Measurements from ENCODE around the gene LMBR1L.

LMBR1L gene

DNA sequence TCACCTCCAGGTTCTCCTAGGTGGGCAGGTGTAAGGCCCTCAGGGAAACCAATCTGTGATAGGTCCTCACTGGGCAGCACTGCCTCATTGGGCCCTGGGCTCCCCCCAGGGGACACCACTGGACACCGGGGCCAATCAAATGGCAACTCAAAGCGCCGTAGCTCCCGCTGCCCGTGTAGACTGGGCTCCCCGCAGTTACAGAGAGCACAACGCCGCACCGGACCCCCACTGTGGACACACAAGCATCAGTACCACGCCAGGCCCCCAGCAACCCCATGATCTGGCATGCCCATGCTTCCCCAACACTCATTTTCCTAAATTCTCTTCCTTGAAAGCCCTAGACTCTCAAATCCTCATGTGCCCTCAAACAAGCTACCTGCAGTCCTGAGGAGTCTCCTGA is 56.1 kb downstream of the LMBR1L start:
- H3K27me3 Mint-ChIP-seq, result no peaks in the 10 kb centered on the region
- peaks cover 13% of the 10 kb centered on the region for H3K36me3 Mint-ChIP-seq
- no peaks in the 10 kb centered on the region for H3K9me3 Mint-ChIP-seq
- H3K27ac Mint-ChIP-seq, result no peak overlapping the region
- peaks cover 58% of the 10 kb centered on the region for H3K4me1 Mint-ChIP-seq
- H3K4me3 Mint-ChIP-seq, result no peak overlapping the region

GRCh38 chr12:49054096-49054495 is 56.6 kb downstream of the LMBR1L start:
- no peak overlapping the region for H3K27ac Mint-ChIP-seq
- peaks cover 58% of the 10 kb centered on the region for H3K4me1 Mint-ChIP-seq
- no peaks in the 10 kb centered on the region for H3K9me3 Mint-ChIP-seq
- H3K27me3 Mint-ChIP-seq, result no peaks in the 10 kb centered on the region
- H3K36me3 Mint-ChIP-seq, result peaks cover 11% of the 10 kb centered on the region
- H3K4me3 Mint-ChIP-seq, result no peak overlapping the region

DNA sequence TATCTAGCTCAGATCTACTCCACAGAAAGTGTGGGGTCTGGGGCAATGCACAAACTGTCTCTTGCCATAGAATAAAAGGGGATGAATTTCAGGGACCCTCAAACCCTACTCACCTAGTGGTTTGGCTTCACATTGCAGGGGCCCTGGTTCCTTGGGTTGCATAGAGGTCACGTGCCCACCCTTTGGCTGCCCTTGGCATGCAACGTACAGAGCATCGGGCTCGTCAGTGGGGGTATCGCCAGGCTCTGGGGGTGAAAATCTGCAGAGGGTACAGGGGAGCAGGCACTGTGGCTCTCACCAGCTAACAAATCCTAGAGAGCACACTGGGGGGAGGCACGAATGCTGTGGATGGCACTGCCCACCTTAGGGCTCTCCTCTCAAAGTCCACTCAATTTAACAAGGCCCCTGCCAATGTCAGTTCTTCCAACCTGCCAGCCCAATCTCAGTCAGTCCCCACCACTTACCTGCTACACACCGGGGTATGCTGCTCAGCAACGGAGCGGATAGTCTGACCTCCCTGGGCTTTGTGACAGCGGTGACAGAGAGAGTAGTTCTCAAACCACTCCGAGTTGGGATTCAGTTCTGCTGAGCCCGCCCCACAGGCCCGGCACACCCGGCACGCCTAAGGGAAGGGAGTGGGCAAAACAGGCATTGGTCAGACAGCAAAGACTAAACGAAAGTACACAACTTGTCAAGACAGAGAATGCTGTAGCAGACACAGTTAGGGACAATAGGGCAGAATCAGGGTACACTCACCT is 58.0 kb downstream of the LMBR1L start:
- H3K36me3 Mint-ChIP-seq, result peaks cover 17% of the 10 kb centered on the region
- peaks cover 43% of the 10 kb centered on the region for H3K4me1 Mint-ChIP-seq
- no peaks in the 10 kb centered on the region for H3K9me3 Mint-ChIP-seq
- no peak overlapping the region for H3K4me3 Mint-ChIP-seq
- no peaks in the 10 kb centered on the region for H3K27me3 Mint-ChIP-seq
- H3K27ac Mint-ChIP-seq, result no peak overlapping the region

DNA sequence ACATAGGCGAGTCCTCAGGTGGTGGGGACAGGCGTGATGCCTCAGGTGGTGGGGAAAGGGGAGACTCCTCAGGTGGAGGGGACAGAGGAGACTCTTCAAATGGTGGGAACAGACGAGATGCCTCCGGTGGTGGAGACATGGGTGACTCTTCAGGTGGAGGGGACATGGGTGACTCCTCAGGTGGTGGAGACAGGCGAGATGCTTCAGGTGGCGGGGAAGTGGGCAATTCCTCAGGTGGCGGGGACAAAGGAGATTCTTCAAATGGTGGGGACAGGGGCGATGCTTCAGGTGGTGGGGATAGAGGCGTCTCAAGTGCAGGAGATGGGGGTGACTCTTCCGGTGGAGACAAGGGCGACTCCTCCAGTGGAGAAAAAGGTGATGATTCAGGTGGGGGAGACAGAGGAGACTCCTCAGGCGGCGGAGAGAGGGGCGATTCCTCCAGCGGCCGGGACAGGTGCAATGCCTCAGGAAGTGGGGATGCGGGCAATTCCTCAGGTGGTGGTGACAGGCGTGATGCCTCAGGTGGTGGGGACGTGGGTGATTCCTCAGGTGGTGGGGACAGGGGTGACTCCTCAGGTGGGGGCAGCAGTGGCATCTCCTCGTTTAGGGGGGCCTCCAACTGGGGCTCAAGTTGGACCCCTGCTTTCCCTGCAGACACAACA is 58.7 kb downstream of the LMBR1L start:
- Mint-ChIP-seq H3K27ac (peak overlapping the region; percentile 82), H3K27me3 (no peaks in the 10 kb centered on the region), H3K4me3 (no peak overlapping the region), H3K36me3 (peaks cover 17% of the 10 kb centered on the region), H3K4me1 (peaks cover 36% of the 10 kb centered on the region), H3K9me3 (no peaks in the 10 kb centered on the region)

- H3K9me3 Mint-ChIP-seq, result no peaks in the 10 kb centered on the region
- H3K4me3 Mint-ChIP-seq, result no peak overlapping the region
- H3K27ac Mint-ChIP-seq, result no peak overlapping the region
- no peaks in the 10 kb centered on the region for H3K27me3 Mint-ChIP-seq
- peaks cover 30% of the 10 kb centered on the region for H3K4me1 Mint-ChIP-seq
- H3K36me3 Mint-ChIP-seq, result peaks cover 19% of the 10 kb centered on the region
Observed at GRCh38 chr12:49051373-49051764, 59.3 kb downstream of the LMBR1L start.

DNA sequence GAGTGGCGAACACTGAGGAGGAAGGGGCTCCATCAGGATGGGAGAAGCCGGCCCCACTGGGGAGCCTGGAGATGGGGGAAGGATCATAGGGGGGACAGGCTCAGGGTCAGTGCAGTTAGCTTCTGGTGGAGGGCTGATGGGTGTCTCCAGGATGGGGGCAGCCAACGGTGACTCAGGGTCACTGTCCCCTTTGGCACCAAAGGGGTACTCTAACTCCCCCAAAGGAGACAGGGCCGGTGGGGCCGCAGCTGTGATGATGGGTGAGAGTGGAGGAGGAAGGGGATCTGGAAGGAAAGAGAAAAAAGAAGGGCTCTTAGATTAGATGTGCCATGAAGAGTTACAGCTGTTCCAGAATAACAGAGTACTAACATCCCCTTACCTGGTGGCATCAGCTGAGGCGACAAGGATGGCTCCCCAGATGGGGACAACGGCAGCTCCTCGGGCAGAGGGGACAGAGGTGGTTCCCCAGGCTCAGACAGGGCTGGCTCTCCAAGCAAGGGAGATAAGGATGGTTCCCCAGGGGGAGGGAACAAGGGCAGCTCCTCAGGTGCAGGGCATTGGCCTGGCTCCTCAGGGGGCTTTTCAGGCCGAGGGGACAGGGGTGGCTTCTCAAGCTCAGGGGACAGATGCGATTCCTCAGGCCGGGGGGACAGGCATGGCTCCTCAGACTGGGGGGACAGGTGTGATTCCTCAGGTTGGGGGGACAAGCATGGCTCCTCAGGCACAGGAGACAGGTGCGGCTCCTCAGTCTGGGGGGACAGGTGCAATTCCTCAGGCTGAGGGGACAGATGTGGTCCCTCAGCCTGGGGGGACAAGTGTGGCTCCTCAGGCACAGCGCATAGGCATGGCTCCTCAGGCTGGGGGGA is 59.9 kb downstream of the LMBR1L start:
- Mint-ChIP-seq H3K27ac (no peak overlapping the region), H3K27me3 (no peaks in the 10 kb centered on the region), H3K9me3 (no peaks in the 10 kb centered on the region), H3K4me3 (no peak overlapping the region), H3K36me3 (peaks cover 16% of the 10 kb centered on the region), H3K4me1 (peaks cover 24% of the 10 kb centered on the region)

DNA sequence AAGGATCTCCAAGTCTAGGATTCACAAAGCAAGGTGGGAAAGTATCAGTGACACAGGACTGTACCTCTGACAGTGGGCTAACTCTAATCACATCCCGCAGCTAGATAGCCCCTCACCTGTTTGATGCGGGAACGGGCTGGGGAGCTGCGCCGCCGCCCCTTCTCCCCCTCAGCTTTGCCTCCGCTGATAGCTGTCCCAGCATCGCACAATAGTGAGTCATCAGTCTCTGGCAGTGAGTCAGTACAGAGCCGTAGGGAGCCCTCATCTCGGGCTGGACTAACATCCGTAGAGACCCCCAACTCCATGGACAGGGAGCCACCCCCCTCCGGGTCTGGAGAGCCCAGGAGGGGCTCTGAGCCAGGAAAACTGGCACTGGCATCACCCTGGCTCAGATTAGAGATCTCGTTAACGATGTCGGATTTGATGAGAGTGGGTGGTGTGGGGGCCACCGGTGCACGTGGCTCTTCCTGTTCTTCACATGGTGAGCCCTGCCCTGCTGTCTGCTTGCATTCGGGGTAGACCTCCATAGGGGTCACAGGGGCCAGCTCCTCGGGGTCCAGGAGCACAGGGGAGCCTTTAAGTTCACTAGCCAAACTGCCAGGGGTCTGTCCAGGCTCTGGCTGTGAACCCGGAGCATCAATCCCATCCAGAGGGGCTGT is 61.0 kb downstream of the LMBR1L start:
- no peaks in the 10 kb centered on the region for H3K27me3 Mint-ChIP-seq
- H3K36me3 Mint-ChIP-seq, result peaks cover 16% of the 10 kb centered on the region
- no peak overlapping the region for H3K4me3 Mint-ChIP-seq
- no peak overlapping the region for H3K27ac Mint-ChIP-seq
- H3K9me3 Mint-ChIP-seq, result no peaks in the 10 kb centered on the region
- H3K4me1 Mint-ChIP-seq, result peaks cover 14% of the 10 kb centered on the region

- H3K4me3 Mint-ChIP-seq, result no peak overlapping the region
- H3K27ac Mint-ChIP-seq, result no peak overlapping the region
- H3K4me1 Mint-ChIP-seq, result peaks cover 14% of the 10 kb centered on the region
- no peaks in the 10 kb centered on the region for H3K27me3 Mint-ChIP-seq
- no peaks in the 10 kb centered on the region for H3K9me3 Mint-ChIP-seq
- H3K36me3 Mint-ChIP-seq, result peaks cover 17% of the 10 kb centered on the region
Observed at GRCh38 chr12:49048953-49049352, 61.7 kb downstream of the LMBR1L start.
